Osteoblast (primary cell): ENCODE data around the gene RPEL1. TPM values are rescaled to one million over a fixed set of nuclear protein-coding genes. Genes with fewer than 3 reads are reported as not detected.

Experiments
- DNase-seq: peaks from one replicate; pipeline ENCODE4 v3.0.0; 2011; ENCODE audit warnings: low spot score, mixed read lengths; ENCODE audit not compliant: insufficient read length; ENCODE audit errors: missing footprints
- H2AFZ ChIP-seq: 2 replicates; pipeline ENCODE4 v1.6.0; 2011; ENCODE audit warnings: mild to moderate bottlenecking, low read length
- H3K27ac ChIP-seq: 2 replicates; pipeline ENCODE4 v1.5.1; 2011; ENCODE audit warnings: mild to moderate bottlenecking, low read depth, low read length, moderate library complexity
- H3K27me3 ChIP-seq: 2 replicates; pipeline ENCODE4 v1.6.0; 2012; ENCODE audit warnings: mild to moderate bottlenecking, control low read depth, inconsistent platforms, low read length, moderate library complexity; ENCODE audit not compliant: insufficient read depth
- H3K36me3 ChIP-seq: 2 replicates; pipeline ENCODE4 v1.5.1; 2011; ENCODE audit warnings: mild to moderate bottlenecking, low read length, control low read depth, moderate library complexity; ENCODE audit not compliant: insufficient read depth
- H3K4me1 ChIP-seq: 2 replicates; pipeline ENCODE4 v1.5.1; 2011; ENCODE audit warnings: mild to moderate bottlenecking, low read length, control low read depth, moderate library complexity; ENCODE audit not compliant: insufficient read depth
- H3K4me2 ChIP-seq: 2 replicates; pipeline ENCODE4 v1.6.0; 2011; ENCODE audit warnings: mild to moderate bottlenecking, low read length; ENCODE audit not compliant: insufficient read depth
- H3K4me3 ChIP-seq: fragments of 200-600 bp; sonication (generic); 3 replicates; pipeline ENCODE4 v1.5.1; 2012; ENCODE audit warnings: mild to moderate bottlenecking, low read length, inconsistent platforms; ENCODE audit not compliant: insufficient read depth
- H3K79me2 ChIP-seq: 2 replicates; pipeline ENCODE4 v1.6.0; 2012; ENCODE audit warnings: mild to moderate bottlenecking, low read length, control low read depth, inconsistent platforms; ENCODE audit not compliant: insufficient read depth
- H3K9me3 ChIP-seq: 2 replicates; pipeline ENCODE4 v1.5.1; 2011; ENCODE audit warnings: low read depth, low read length, control low read depth
- H4K20me1 ChIP-seq: 2 replicates; pipeline ENCODE4 v1.6.0; 2012; ENCODE audit warnings: mild to moderate bottlenecking, low read length, control low read depth; ENCODE audit not compliant: insufficient read depth
- total RNA-seq: library from RNA; depleted of rRNA; stranded (reverse); fragments of >200 nt; gene quantifications from 2 replicates; pipeline ENCODE4 v1.2.3, GENCODE V29; 2012
- TF ChIP-seq, protein P1 (sequence below): IDR thresholded peaks from 2 replicates; pipeline ENCODE4 v1.5.1; 2011; ENCODE audit warnings: mild to moderate bottlenecking, low read depth, low read length, moderate library complexity; ENCODE audit errors: extremely low read depth

Gene RPEL1
- total RNA-seq, 1 donor, result 0.36 TPM

DNA sequence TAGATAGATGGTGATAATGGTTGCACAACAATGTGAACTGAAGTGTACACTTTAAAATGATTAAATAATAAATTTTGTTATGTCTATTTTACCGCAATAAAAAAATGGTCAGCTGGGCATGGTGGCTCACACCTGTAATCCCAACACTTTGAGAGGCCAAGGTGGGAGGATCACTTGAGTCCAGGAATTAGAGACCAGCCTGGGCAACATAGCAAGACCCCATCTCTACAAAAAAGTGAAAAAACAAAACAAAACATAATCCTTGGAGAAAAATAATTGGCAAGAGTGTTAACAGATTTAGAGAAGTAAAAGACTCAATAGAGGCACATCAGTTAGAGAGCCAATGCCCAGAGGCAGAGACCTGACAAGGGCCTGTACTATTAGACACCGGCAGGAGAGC, 9.9 kb upstream of the RPEL1 start:
- Histone ChIP-seq H3K9me3 (no peaks in the 10 kb centered on the region), H3K27ac (no peak overlapping the region), H4K20me1 (no peaks in the 10 kb centered on the region), H3K4me2 (no peak overlapping the region), H3K4me1 (peaks cover 25% of the 10 kb centered on the region), H3K4me3 (no peak overlapping the region), H3K36me3 (no peaks in the 10 kb centered on the region), H2AFZ (no peak overlapping the region), H3K79me2 (no peaks in the 10 kb centered on the region), H3K27me3 (no peaks in the 10 kb centered on the region)
- TF ChIP-seq, protein P1, sequence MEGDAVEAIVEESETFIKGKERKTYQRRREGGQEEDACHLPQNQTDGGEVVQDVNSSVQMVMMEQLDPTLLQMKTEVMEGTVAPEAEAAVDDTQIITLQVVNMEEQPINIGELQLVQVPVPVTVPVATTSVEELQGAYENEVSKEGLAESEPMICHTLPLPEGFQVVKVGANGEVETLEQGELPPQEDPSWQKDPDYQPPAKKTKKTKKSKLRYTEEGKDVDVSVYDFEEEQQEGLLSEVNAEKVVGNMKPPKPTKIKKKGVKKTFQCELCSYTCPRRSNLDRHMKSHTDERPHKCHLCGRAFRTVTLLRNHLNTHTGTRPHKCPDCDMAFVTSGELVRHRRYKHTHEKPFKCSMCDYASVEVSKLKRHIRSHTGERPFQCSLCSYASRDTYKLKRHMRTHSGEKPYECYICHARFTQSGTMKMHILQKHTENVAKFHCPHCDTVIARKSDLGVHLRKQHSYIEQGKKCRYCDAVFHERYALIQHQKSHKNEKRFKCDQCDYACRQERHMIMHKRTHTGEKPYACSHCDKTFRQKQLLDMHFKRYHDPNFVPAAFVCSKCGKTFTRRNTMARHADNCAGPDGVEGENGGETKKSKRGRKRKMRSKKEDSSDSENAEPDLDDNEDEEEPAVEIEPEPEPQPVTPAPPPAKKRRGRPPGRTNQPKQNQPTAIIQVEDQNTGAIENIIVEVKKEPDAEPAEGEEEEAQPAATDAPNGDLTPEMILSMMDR, result no peak
- DNase-seq, result no peak

- peak; percentile 88 for DNase-seq
- TF ChIP-seq, protein P1, result peak; percentile 73
- no peak overlapping the region for H3K4me3 ChIP-seq
- no peaks in the 10 kb centered on the region for H4K20me1 ChIP-seq
- H3K4me1 ChIP-seq, result peaks cover 12% of the 10 kb centered on the region
- no peaks in the 10 kb centered on the region for H3K27me3 ChIP-seq
- no peaks in the 10 kb centered on the region for H3K9me3 ChIP-seq
- H3K27ac ChIP-seq, result peak overlapping the region; percentile 16
- no peaks in the 10 kb centered on the region for H3K79me2 ChIP-seq
- peak overlapping the region; percentile 41 for H3K4me2 ChIP-seq
- H3K36me3 ChIP-seq, result no peaks in the 10 kb centered on the region
- H2AFZ ChIP-seq, result peak overlapping the region; percentile 74
Observed at GRCh38 chr10:103238506-103239252, 7.0 kb upstream of the RPEL1 start.

- no peaks in the 10 kb centered on the region for H3K9me3 ChIP-seq
- peak; percentile 74 for DNase-seq
- peak overlapping the region; percentile 80 for H2AFZ ChIP-seq
- H3K4me3 ChIP-seq, result no peak overlapping the region
- H3K27ac ChIP-seq, result no peak overlapping the region
- no peaks in the 10 kb centered on the region for H3K79me2 ChIP-seq
- TF ChIP-seq, protein P1, result no peak
- H3K4me1 ChIP-seq, result peaks cover 12% of the 10 kb centered on the region
- H3K4me2 ChIP-seq, result no peak overlapping the region
- no peaks in the 10 kb centered on the region for H3K27me3 ChIP-seq
- H4K20me1 ChIP-seq, result no peaks in the 10 kb centered on the region
- H3K36me3 ChIP-seq, result no peaks in the 10 kb centered on the region
Observed at GRCh38 chr10:103241262-103242011, 4.2 kb upstream of the RPEL1 start.

DNA sequence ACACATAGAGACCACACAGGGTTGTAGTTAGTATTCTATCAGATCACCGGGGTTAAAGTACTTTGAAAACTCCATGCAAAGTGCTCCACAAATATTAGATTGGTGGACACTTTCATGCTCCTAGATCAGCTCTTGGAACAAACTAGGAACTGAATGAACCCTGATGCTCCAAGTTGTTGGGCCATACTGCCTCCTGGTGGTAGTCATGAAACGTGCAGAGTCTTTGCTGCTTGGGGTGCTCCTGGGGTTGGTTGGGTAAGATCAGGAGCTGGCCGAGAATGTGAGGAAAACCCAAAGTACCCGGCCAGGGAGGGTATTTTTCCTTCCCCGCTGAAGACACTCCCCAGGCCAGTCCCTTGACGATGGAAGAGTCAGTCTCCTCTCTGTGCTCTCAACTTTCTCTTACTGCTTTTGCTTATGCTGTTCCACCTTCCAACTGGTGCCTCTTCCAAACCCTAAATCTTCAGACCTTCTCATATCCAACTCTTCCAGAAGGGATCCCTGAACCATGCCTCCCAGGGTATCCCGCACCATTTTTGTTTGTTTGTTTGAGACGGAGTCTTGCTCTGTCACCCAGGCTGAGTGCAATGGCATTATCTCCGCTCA, 918 bp upstream of the RPEL1 start:
- Histone ChIP-seq H3K79me2 (no peaks in the 10 kb centered on the region), H3K27me3 (no peaks in the 10 kb centered on the region), H3K36me3 (no peaks in the 10 kb centered on the region), H3K4me1 (peaks cover 8% of the 10 kb centered on the region), H3K9me3 (no peaks in the 10 kb centered on the region), H4K20me1 (no peaks in the 10 kb centered on the region), H3K4me3 (no peak overlapping the region), H2AFZ (no peak overlapping the region), H3K27ac (no peak overlapping the region), H3K4me2 (no peak overlapping the region)
- peak; percentile 97 for DNase-seq
- TF ChIP-seq, protein P1, result peak; percentile 97
